Suppressor macrophage (primary cell): Measurements from ENCODE around the gene KRTAP3-3.

Experiments
- DNase-seq, 4 experiments: peaks; one replicate each; pipeline ENCODE4 v3.0.0-alpha.2; 2020 to 2022

KRTAP3-3 gene

GRCh38 chr17:40958086-40958953 lies 35.6 kb downstream of the KRTAP3-3 start:
- no peak for DNase-seq

GRCh38 chr17:40956401-40957254 lies 37.3 kb downstream of the KRTAP3-3 start:
- DNase-seq, result peak; percentile 18 to 59 (median 43)

- DNase-seq, result peak; percentile 52 to 73 (median 61)
These were observed 40.1 kb downstream of the KRTAP3-3 start for GRCh38 chr17:40953881-40954280.

- peak; percentile 44 to 84 (median 68) for DNase-seq
These were observed 41.3 kb downstream of the KRTAP3-3 start for GRCh38 chr17:40952661-40953060.

- DNase-seq, result no peak
These were observed 41.8 kb downstream of the KRTAP3-3 start for GRCh38 chr17:40952154-40952553.

GRCh38 chr17:40951011-40951622 lies 42.8 kb downstream of the KRTAP3-3 start:
- no peak for DNase-seq

- no peak for DNase-seq
These were observed 43.8 kb downstream of the KRTAP3-3 start for GRCh38 chr17:40950176-40950575.

- peak in 1 of 4 experiments; percentile 6 for DNase-seq
These were observed 44.5 kb downstream of the KRTAP3-3 start for GRCh38 chr17:40949418-40949817.

- DNase-seq, result no peak
These were observed 46.0 kb downstream of the KRTAP3-3 start for GRCh38 chr17:40947929-40948328.

GRCh38 chr17:40945414-40945813 lies 48.5 kb downstream of the KRTAP3-3 start:
- no peak for DNase-seq

- no peak for DNase-seq
These were observed 49.4 kb downstream of the KRTAP3-3 start for GRCh38 chr17:40944531-40944930.
